A673 (cell line): ENCODE data around the gene INTS6. TPM values are rescaled to one million over a fixed set of nuclear protein-coding genes. Genes with fewer than 3 reads are reported as not detected.

Experiments used
- BruUV-seq: library from RNA; stranded (reverse); fragments of 400-500 nt; replicated peaks from 2 replicates; lab custom pipeline; 2021; lab: Mats Ljungman, UMichigan
- CTCF ChIA-PET: fragments of 300-600 bp; sonication (Branson Sonifier 250); formaldehyde crosslinking; loops from one replicate; lab custom pipeline; 2022; ENCODE audit warnings: antibody characterized with exemption; lab: Charles Lee
- POLR2A ChIA-PET: fragments of 300-600 bp; sonication (Branson Sonifier 250); formaldehyde crosslinking; loops from one replicate; lab custom pipeline; 2022; ENCODE audit warnings: antibody characterized with exemption; ENCODE audit not compliant: low non-redundant PET; lab: Charles Lee
- DNase-seq: peaks from one replicate; pipeline ENCODE4 v3.0.0-alpha.2; 2015; ENCODE audit warnings: low spot score
- H3K27ac ChIP-seq: fragments of 200-600 bp; sonication (generic); 2 replicates; pipeline ENCODE4 v1.5.1; 2016; ENCODE audit warnings: mixed run types, low read depth, mild to moderate bottlenecking, mixed read lengths, antibody characterized with exemption, low read length; ENCODE audit not compliant: poor library complexity, severe bottlenecking
- H3K27me3 ChIP-seq: fragments of 200-600 bp; sonication (generic); replicated peaks from 2 replicates; pipeline ENCODE4 v1.6.1; 2017; ENCODE audit warnings: mixed run types, low read depth, mild to moderate bottlenecking, mixed read lengths, antibody characterized with exemption, low read length; ENCODE audit not compliant: insufficient read depth, poor library complexity
- H3K36me3 ChIP-seq: fragments of 200-600 bp; sonication (generic); 2 replicates; pipeline ENCODE4 v1.6.1; 2016; ENCODE audit warnings: mixed run types, mild to moderate bottlenecking, mixed read lengths, antibody characterized with exemption, low read length; ENCODE audit not compliant: insufficient read depth, poor library complexity, severe bottlenecking
- H3K4me1 ChIP-seq: fragments of 200-600 bp; sonication (generic); 2 replicates; pipeline ENCODE4 v1.6.1; 2017; ENCODE audit warnings: mixed run types, mild to moderate bottlenecking, mixed read lengths, antibody characterized with exemption, low read length; ENCODE audit not compliant: insufficient read depth, poor library complexity, severe bottlenecking
- H3K4me3 ChIP-seq: fragments of 200-600 bp; sonication (generic); 2 replicates; pipeline ENCODE4 v1.5.1; 2016; ENCODE audit warnings: low read depth, mixed run types, mild to moderate bottlenecking, mixed read lengths, low read length; ENCODE audit not compliant: poor library complexity, severe bottlenecking
- H3K9me3 ChIP-seq: fragments of 200-600 bp; sonication (generic); 2 replicates; pipeline ENCODE4 v1.6.1; 2016; ENCODE audit warnings: mixed run types, low read depth, mild to moderate bottlenecking, mixed read lengths, antibody characterized with exemption, low read length; ENCODE audit not compliant: poor library complexity, severe bottlenecking
- CTCF ChIP-seq: fragments of 300-800, 200-600 bp; sonication (generic); conservative IDR thresholded peaks from 2 replicates; pipeline ENCODE4 v1.5.1; 2017; ENCODE audit warnings: low read depth, mild to moderate bottlenecking, antibody characterized with exemption, low read length, moderate library complexity, mixed read lengths
- EZH2 ChIP-seq: fragments of 200-600 bp; sonication (generic); IDR thresholded peaks from 2 replicates; pipeline ENCODE4 v1.6.1; 2017; ENCODE audit warnings: borderline replicate concordance, low read depth, mild to moderate bottlenecking, mixed read lengths, antibody characterized with exemption, low read length; ENCODE audit not compliant: poor library complexity, severe bottlenecking
- intact Hi-C: fragments of 100-400 bp; cut with micrococcal nuclease; formaldehyde crosslinking; loops from one replicate; pipeline ENCODE4 v1.10.0; 2022; ENCODE audit not compliant: unreplicated experiment
- total RNA-seq: library from RNA; stranded (reverse); gene quantifications from 2 replicates; pipeline ENCODE4 v1.2.3, GENCODE V29; 2021

INTS6 gene
- total RNA-seq, 1 experiment from 2014 or later = 90.4 TPM

- no peak overlapping the region for H3K27ac ChIP-seq
- intact Hi-C loops = no loop called here
- ChIA-PET CTCF (no interaction called here), POLR2A (no interaction called here)
- BruUV-seq = no TSS peak
- H3K4me3 ChIP-seq = no peak overlapping the region
- TF ChIP-seq CTCF (no peak), EZH2 (no peak)
- no peaks in the 10 kb centered on the region for H3K9me3 ChIP-seq
- no peaks in the 10 kb centered on the region for H3K4me1 ChIP-seq
- DNase-seq = no peak
- H3K36me3 ChIP-seq = peaks cover 38% of the 10 kb centered on the region
- no peaks in the 10 kb centered on the region for H3K27me3 ChIP-seq
These were observed 67.7 kb downstream of the INTS6 start for GRCh38 chr13:51385114-51385513.

- intact Hi-C loops = no loop called here
- TF ChIP-seq EZH2 = no peak
- no peak for TF ChIP-seq CTCF
- Histone ChIP-seq H3K36me3 (peaks cover 84% of the 10 kb centered on the region), H3K4me3 (no peak overlapping the region), H3K27me3 (no peaks in the 10 kb centered on the region), H3K4me1 (no peaks in the 10 kb centered on the region), H3K9me3 (no peaks in the 10 kb centered on the region), H3K27ac (no peak overlapping the region)
- no TSS peak for BruUV-seq
- POLR2A ChIA-PET = no interaction called here
- CTCF ChIA-PET = no interaction called here
- DNase-seq = no peak
These were observed 72.6 kb downstream of the INTS6 start for GRCh38 chr13:51380269-51380668.

- intact Hi-C loops = no loop called here
- H3K27me3 ChIP-seq = no peaks in the 10 kb centered on the region
- H3K36me3 ChIP-seq = peaks cover 84% of the 10 kb centered on the region
- BruUV-seq = no TSS peak
- no peaks in the 10 kb centered on the region for H3K9me3 ChIP-seq
- no peak for DNase-seq
- H3K4me1 ChIP-seq = no peaks in the 10 kb centered on the region
- POLR2A ChIA-PET = no interaction called here
- CTCF ChIA-PET = no interaction called here
- TF ChIP-seq EZH2 (no peak), CTCF (no peak)
- H3K4me3 ChIP-seq = no peak overlapping the region
- no peak overlapping the region for H3K27ac ChIP-seq
These were observed 79.4 kb downstream of the INTS6 start for GRCh38 chr13:51373451-51373850.
